GM18505 (cell line): ENCODE results near the gene GUCY2D.
"Not testable (repeated sequence)": the region's sequence is repeated elsewhere in the genome, so short reads cannot be mapped to it uniquely, and the experiment has no call there.

ENCODE experiments used
- ATAC-seq: cut with Tn5 transposase; IDR thresholded peaks from one replicate; pipeline ENCODE4 v1.9.1; 2021; ENCODE audit not compliant: unreplicated experiment
- POLR2A ChIP-seq: IDR thresholded peaks from 4 replicates; pipeline ENCODE4 v1.6.1; 2011; ENCODE audit warnings: borderline replicate concordance; ENCODE audit not compliant: insufficient read depth, insufficient read length; ENCODE audit errors: extremely low read depth

Gene GUCY2D

GRCh38 chr17:8015236-8015956 lies 13.0 kb downstream of the GUCY2D start:
- ATAC-seq, result no peak
- no peak for TF ChIP-seq POLR2A

DNA sequence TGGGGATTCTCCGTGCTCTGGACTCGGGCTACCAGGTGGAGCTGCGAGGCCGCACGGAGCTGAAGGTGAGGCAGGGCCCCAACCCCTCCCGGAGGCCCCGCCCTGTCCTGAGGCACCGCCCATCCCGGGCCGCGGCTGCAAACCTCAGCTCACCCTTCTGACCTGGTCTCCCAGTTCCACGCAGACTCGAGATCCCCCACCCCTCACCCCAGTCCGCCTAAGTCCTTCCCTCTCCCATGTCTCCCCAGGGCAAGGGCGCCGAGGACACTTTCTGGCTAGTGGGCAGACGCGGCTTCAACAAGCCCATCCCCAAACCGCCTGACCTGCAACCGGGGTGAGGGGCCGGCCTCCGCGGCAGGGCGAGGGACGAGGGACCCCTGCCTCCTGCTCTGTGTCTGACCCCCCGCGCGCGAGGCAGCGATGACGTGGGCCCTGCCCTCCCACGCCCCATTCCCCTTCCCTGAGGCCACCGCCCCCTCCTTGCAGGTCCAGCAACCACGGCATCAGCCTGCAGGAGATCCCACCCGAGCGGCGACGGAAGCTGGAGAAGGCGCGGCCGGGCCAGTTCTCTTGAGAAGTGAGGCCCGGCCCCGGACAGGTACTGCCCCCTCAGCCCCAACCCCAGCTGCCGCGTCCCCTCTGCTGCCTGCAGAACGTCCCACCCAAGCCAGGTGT lies 13.7 kb downstream of the GUCY2D start:
- no peak for ATAC-seq
- TF ChIP-seq POLR2A, result no peak

GRCh38 chr17:8016632-8017424 lies 14.4 kb downstream of the GUCY2D start:
- no peak for ATAC-seq

GRCh38 chr17:8018436-8018835 lies 16.0 kb downstream of the GUCY2D start:
- no peak for ATAC-seq
- no peak for TF ChIP-seq POLR2A

More at GRCh38 chr17:8016632-8017424, 14.4 kb downstream of the GUCY2D start:
- TF ChIP-seq POLR2A, result no peak

GRCh38 chr17:8019166-8019565 lies 16.8 kb downstream of the GUCY2D start:
- no peak for TF ChIP-seq POLR2A
- ATAC-seq, result no peak

DNA sequence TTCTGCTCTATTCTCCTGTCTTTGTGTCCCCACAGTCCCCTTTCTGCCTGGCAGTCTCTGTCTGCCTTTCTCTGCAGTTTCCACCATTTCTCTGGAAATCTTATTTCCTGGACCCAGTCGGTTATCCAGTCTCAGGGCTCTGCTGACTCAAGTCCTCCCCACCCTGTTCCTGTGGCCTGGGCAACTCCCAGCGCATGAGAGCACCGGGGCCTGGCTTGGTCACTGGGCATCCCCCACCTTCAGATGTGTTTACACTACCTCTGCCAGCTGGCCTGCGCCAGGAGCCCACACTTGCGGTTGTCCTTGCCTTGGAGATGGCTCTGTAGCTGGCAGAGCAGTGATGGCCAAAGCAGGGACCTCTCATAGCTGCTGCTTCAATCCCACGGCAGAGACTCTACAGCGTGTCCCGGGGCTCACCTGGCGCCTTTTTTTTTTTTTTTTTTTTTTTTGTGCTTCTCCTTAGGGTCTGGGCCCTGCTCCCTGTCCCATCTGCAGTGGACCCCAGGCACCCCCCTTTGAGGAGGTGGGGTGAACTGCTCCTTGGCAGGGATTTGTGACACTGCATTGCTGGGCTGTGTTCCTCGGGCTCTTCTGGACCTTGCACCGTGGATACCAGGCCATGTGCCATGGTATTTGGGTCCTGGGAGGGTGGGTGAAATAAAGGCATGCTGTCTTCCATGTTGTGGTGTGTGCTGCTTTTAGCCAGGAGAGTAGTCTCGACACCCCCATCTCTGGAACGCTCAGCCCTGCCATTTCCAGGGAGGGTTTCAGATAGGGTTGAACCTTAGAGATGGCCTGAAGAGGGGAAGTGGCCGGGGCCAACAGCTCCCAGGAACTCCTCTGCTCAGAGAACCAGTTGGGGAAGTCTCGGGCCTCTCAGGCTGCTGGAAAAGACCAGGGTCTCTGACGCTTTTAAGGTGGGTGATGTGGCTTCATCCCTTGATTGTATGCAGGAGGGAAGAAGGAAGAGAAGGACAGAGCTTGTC lies 17.5 kb downstream of the GUCY2D start:
- TF ChIP-seq POLR2A, result no peak

GRCh38 chr17:8020776-8021564 lies 18.6 kb downstream of the GUCY2D start:
- no peak for ATAC-seq
- no peak for TF ChIP-seq POLR2A

More for the DNA sequence above, 17.5 kb downstream of the GUCY2D start:
- ATAC-seq, result no peak

- TF ChIP-seq POLR2A, result no peak
- no peak for ATAC-seq
Observed at GRCh38 chr17:8021565-8022359, 19.3 kb downstream of the GUCY2D start.

DNA sequence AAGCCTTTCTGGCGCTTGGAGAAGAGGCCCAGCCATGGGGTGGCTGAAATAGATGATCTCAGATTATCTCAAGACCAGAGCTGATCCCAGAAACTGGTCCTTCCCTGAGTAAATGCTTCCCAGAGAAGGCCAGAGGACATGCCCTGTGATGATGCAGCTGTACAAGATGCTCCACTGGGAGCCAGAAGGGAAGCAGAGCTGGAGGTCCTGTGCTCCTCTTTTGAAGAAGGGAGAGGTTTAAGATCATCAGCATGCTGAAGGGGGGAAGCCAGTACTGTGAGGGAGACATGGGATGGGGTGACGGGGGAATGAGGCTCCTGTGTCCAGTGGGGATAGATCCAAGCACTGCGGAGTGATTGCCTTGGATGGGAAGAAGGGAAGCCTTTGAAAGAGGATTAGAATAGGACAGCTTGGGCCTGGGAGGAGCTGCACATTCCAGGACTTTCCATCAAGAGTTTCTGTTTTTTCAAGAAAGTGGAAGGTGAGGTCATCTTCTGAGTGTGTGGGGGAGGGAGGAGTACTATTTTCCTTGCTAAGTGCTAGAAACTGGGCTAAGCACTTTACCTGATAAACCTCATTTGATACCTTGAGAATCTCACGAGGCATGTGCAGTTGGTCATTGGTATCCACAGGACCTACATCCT lies 20.1 kb downstream of the GUCY2D start:
- no peak for TF ChIP-seq POLR2A
- ATAC-seq, result no peak

- ATAC-seq, result not testable (repeated sequence)
Observed at GRCh38 chr17:8024161-8024560, 21.7 kb downstream of the GUCY2D start.
